Loucy (cell line): ENCODE results near the gene BAIAP2L1.

Experiments
- H2AFZ ChIP-seq: fragments of 200-600 bp; sonication (generic); 2 replicates; pipeline ENCODE4 v1.6.0; 2016; ENCODE audit warnings: antibody characterized with exemption, mild to moderate bottlenecking, low read length, moderate library complexity
- H3F3A ChIP-seq: fragments of 200-600 bp; 2 replicates; pipeline ENCODE4 v1.6.0; 2016; ENCODE audit warnings: antibody characterized with exemption, low read depth, mild to moderate bottlenecking
- H3K27me3 ChIP-seq: fragments of 200-600 bp; sonication (generic); 2 replicates; pipeline ENCODE4 v1.6.1; 2014; ENCODE audit warnings: low read length, mild to moderate bottlenecking; ENCODE audit not compliant: insufficient read depth, poor library complexity, severe bottlenecking
- H3K36me3 ChIP-seq: fragments of 200-600 bp; sonication (generic); 2 replicates; pipeline ENCODE4 v1.6.1; 2016; ENCODE audit warnings: low read length; ENCODE audit not compliant: insufficient read depth
- H3K4me1 ChIP-seq: fragments of 200-600 bp; sonication (generic); 2 replicates; pipeline ENCODE4 v1.5.1; 2014; ENCODE audit warnings: low read length, mild to moderate bottlenecking; ENCODE audit not compliant: insufficient read depth, poor library complexity, severe bottlenecking
- H3K4me2 ChIP-seq: fragments of 200-600 bp; sonication (generic); 2 replicates; pipeline ENCODE4 v1.6.0; 2014; ENCODE audit warnings: antibody characterized with exemption, low read length, low read depth, mild to moderate bottlenecking; ENCODE audit not compliant: poor library complexity, severe bottlenecking
- H3K4me3 ChIP-seq: fragments of 200-600 bp; sonication (generic); 2 replicates; pipeline ENCODE4 v1.5.1; 2014; ENCODE audit warnings: low read length, mild to moderate bottlenecking, mixed read lengths; ENCODE audit not compliant: poor library complexity, severe bottlenecking
- H3K79me2 ChIP-seq: fragments of 200-600 bp; sonication (generic); 2 replicates; pipeline ENCODE4 v1.6.1; 2014; ENCODE audit warnings: low read length; ENCODE audit not compliant: insufficient read depth
- H3K9ac ChIP-seq: fragments of 200-600 bp; sonication (generic); 2 replicates; pipeline ENCODE4 v1.6.0; 2014; ENCODE audit warnings: mild to moderate bottlenecking, low read depth, low read length, moderate library complexity; ENCODE audit not compliant: poor library complexity, severe bottlenecking
- H3K9me2 ChIP-seq: fragments of 200-600 bp; sonication (generic); replicated peaks from 2 replicates; pipeline ENCODE4 v1.6.1; 2016; ENCODE audit warnings: low read depth, low read length, mixed read lengths
- H3K9me3 ChIP-seq: fragments of 200-600 bp; sonication (generic); 2 replicates; pipeline ENCODE4 v1.6.1; 2014; ENCODE audit warnings: mild to moderate bottlenecking, antibody characterized with exemption, low read length, low read depth; ENCODE audit not compliant: insufficient read depth
- H4K20me1 ChIP-seq: fragments of 200-600 bp; sonication (generic); 2 replicates; pipeline ENCODE4 v1.6.0; 2014; ENCODE audit warnings: antibody characterized with exemption, low read length, mild to moderate bottlenecking; ENCODE audit not compliant: insufficient read depth, poor library complexity, severe bottlenecking
- CTCF ChIP-seq: fragments of 200-600 bp; sonication (generic); conservative IDR thresholded peaks from 2 replicates; pipeline ENCODE4 v1.5.1; 2014; ENCODE audit warnings: mild to moderate bottlenecking, antibody characterized with exemption, low read length
- EZH2phosphoT487 ChIP-seq: fragments of 200-600 bp; IDR thresholded peaks from 2 replicates; pipeline ENCODE4 v1.6.1; 2018; ENCODE audit warnings: antibody characterized with exemption, mild to moderate bottlenecking, moderate library complexity, borderline replicate concordance

Gene BAIAP2L1

GRCh38 chr7:98366562-98366938 lies 34.3 kb downstream of the BAIAP2L1 start:
- Histone ChIP-seq H3K4me1 (no peaks in the 10 kb centered on the region), H3K4me2 (no peak overlapping the region), H4K20me1 (no peaks in the 10 kb centered on the region), H3K36me3 (no peaks in the 10 kb centered on the region), H3K9me2 (no peaks in the 10 kb centered on the region), H3F3A (no peaks in the 10 kb centered on the region), H3K27me3 (no peaks in the 10 kb centered on the region), H3K9me3 (no peaks in the 10 kb centered on the region), H3K9ac (no peak overlapping the region), H2AFZ (no peak overlapping the region), H3K79me2 (no peaks in the 10 kb centered on the region), H3K4me3 (no peak overlapping the region)
- TF ChIP-seq CTCF: no peak
- TF ChIP-seq EZH2phosphoT487: no peak

DNA sequence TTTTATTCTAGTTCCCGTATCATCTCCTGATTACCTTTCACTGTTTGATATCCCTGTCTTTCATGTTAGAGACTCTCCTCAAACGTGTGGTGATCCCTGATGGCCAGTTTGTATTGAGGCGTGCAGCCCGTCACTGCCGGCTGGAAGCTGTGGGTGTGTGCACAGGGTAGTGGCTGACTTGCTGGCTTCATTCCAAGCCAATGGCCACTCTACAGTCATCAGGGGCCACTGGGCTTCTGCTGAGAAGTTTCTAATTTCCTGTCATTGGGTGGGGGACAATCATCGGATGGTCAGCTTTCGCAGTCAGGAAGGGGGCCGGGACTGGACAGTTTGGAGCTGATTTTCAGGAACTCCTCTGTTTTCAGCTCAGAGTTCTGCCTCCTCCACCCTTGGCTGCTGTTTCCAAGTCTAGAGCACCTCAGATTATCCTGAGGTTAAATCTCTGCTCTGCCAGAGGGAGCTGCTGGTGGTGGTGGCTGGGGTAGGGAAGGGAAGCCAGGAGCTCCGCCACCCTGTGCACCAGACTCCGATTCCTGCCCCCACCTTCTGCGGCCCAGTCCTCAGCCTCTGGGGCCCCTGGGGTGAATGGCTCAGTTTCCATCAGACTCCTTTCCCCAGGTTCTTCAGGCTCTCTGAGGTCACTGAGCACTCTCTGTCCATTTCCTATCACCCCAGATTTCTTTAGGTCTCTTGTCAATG lies 34.9 kb downstream of the BAIAP2L1 start:
- H3F3A ChIP-seq: no peaks in the 10 kb centered on the region
- no peaks in the 10 kb centered on the region for H3K9me3 ChIP-seq
- H3K9ac ChIP-seq: no peak overlapping the region
- H3K27me3 ChIP-seq: no peaks in the 10 kb centered on the region
- H3K4me3 ChIP-seq: no peak overlapping the region
- H4K20me1 ChIP-seq: no peaks in the 10 kb centered on the region
- no peaks in the 10 kb centered on the region for H3K4me1 ChIP-seq
- H3K4me2 ChIP-seq: no peak overlapping the region
- no peaks in the 10 kb centered on the region for H3K36me3 ChIP-seq
- no peak for TF ChIP-seq EZH2phosphoT487
- TF ChIP-seq CTCF: no peak
- no peak overlapping the region for H2AFZ ChIP-seq
- H3K79me2 ChIP-seq: no peaks in the 10 kb centered on the region
- no peaks in the 10 kb centered on the region for H3K9me2 ChIP-seq

- Histone ChIP-seq H4K20me1 (no peaks in the 10 kb centered on the region), H3K36me3 (no peaks in the 10 kb centered on the region), H3K9me2 (no peaks in the 10 kb centered on the region), H3K79me2 (no peaks in the 10 kb centered on the region), H3K4me2 (no peak overlapping the region), H3K27me3 (no peaks in the 10 kb centered on the region), H3K9ac (no peak overlapping the region), H3F3A (no peaks in the 10 kb centered on the region), H3K4me3 (no peak overlapping the region), H3K4me1 (no peaks in the 10 kb centered on the region), H2AFZ (no peak overlapping the region), H3K9me3 (no peaks in the 10 kb centered on the region)
- TF ChIP-seq CTCF (no peak), EZH2phosphoT487 (no peak)
Measured at GRCh38 chr7:98364220-98364619, 36.7 kb downstream of the BAIAP2L1 start.
